Endothelial cell of umbilical vein (primary cell): Measurements from ENCODE around the gene HIP1. TPM values are rescaled to one million over a fixed set of nuclear protein-coding genes. Genes with fewer than 3 reads are reported as not detected.

Experiments
- BruUV-seq: library from RNA; stranded (reverse); fragments of 400-500 nt; replicated peaks from 2 replicates; lab custom pipeline; 2021; lab: Mats Ljungman, UMichigan
- CTCF ChIA-PET: fragments of 300-600, 350-600 bp; sonication (Branson Sonifier 250); formaldehyde crosslinking; loops from one replicate; lab custom pipeline; 2021; ENCODE audit warnings: antibody characterized with exemption, inconsistent platforms; lab: Charles Lee
- POLR2A ChIA-PET: fragments of 300-600, 350-600 bp; sonication (Branson Sonifier 250); formaldehyde crosslinking; loops from one replicate; lab custom pipeline; 2021; ENCODE audit warnings: antibody characterized with exemption, inconsistent platforms; lab: Charles Lee
- DNase-seq: peaks from one replicate; pipeline ENCODE4 v3.0.0-alpha.2; 2011; ENCODE audit warnings: low read depth, low spot score
- FAIRE-seq: peaks from 2 replicates; lab custom pipeline; 2011; peaks lifted over from hg19 to GRCh38; lab: Jason Lieb, UNC
- H2AFZ ChIP-seq: 2 replicates; pipeline ENCODE4 v1.6.0; 2012; ENCODE audit warnings: low read depth, low read length, control low read depth, inconsistent platforms
- H3K27ac ChIP-seq: 2 replicates; pipeline ENCODE4 v1.5.1; 2011; ENCODE audit warnings: low read depth, mild to moderate bottlenecking, control low read depth, low read length, moderate library complexity; ENCODE audit not compliant: insufficient read depth
- H3K27me3 ChIP-seq, 2 experiments: 2 replicates each; pipeline versions ENCODE4 v1.6.0 to v1.6.1; 2011; ENCODE audit warnings: low read length in 2 of 2, mixed read lengths in 1 of 2; ENCODE audit not compliant: control insufficient read depth in 2 of 2, insufficient read depth in 2 of 2
- H3K36me3 ChIP-seq, 2 experiments: 2 replicates in 1 of 2; 3 replicates in 1 of 2; pipeline ENCODE4 v1.5.1; 2011; ENCODE audit warnings: low read length in 2 of 2, mild to moderate bottlenecking in 1 of 2, moderate library complexity in 1 of 2; ENCODE audit not compliant: control insufficient read depth in 2 of 2, insufficient read depth in 2 of 2; ENCODE audit errors: extremely low read depth in 1 of 2
- H3K4me1 ChIP-seq: 3 replicates; pipeline ENCODE4 v1.5.1; 2011; ENCODE audit warnings: mild to moderate bottlenecking, low read length; ENCODE audit not compliant: control insufficient read depth, insufficient read depth; ENCODE audit errors: extremely low read depth
- H3K4me2 ChIP-seq: 2 replicates; pipeline ENCODE4 v1.6.1; 2011; ENCODE audit warnings: low read length, control low read depth, mixed read lengths; ENCODE audit not compliant: insufficient read depth
- H3K4me3 ChIP-seq, 3 experiments: fragments of 200-600 bp in 1 of 3; sonication (generic), shearing (Covaris generic) in 1 of 3; replicated peaks in 1 of 3; 2 replicates each; pipeline ENCODE4 v1.5.1; 2011 to 2016; ENCODE audit warnings: control low read depth in 3 of 3, low read length in 3 of 3, mild to moderate bottlenecking in 2 of 3, inconsistent platforms in 1 of 3, low read depth in 1 of 3, moderate library complexity in 1 of 3; ENCODE audit not compliant: insufficient read depth in 1 of 3
- H3K79me2 ChIP-seq: 2 replicates; pipeline ENCODE4 v1.6.0; 2012; ENCODE audit warnings: low read length, inconsistent platforms; ENCODE audit not compliant: control insufficient read depth, insufficient read depth
- H3K9ac ChIP-seq: replicated peaks from 2 replicates; pipeline ENCODE3; 2011; ENCODE audit warnings: low read length, control low read depth; ENCODE audit not compliant: insufficient read depth; ENCODE audit errors: extremely low read depth
- H3K9me1 ChIP-seq: replicated peaks from 3 replicates; pipeline ENCODE4 v1.6.0; 2011; ENCODE audit warnings: mild to moderate bottlenecking, low read length; ENCODE audit not compliant: control insufficient read depth, insufficient read depth; ENCODE audit errors: extremely low read depth
- H3K9me3 ChIP-seq: replicated peaks from 2 replicates; pipeline ENCODE4 v1.5.1; 2012; ENCODE audit warnings: low read length, inconsistent platforms; ENCODE audit not compliant: control insufficient read depth, insufficient read depth
- H4K20me1 ChIP-seq: replicated peaks from 2 replicates; pipeline ENCODE3; 2011; ENCODE audit warnings: mild to moderate bottlenecking, low read length; ENCODE audit not compliant: control insufficient read depth, insufficient read depth; ENCODE audit errors: extremely low read depth
- CTCF ChIP-seq, 2 donors: IDR thresholded peaks; 1 replicate in 1 of 2; 2 replicates in 1 of 2; pipeline ENCODE4 v1.5.1; 2011; ENCODE audit warnings: low read length in 2 of 2, mild to moderate bottlenecking in 2 of 2, moderate library complexity in 2 of 2, control low read depth in 1 of 2, inconsistent platforms in 1 of 2, low read depth in 1 of 2; ENCODE audit not compliant: insufficient read depth in 1 of 2; ENCODE audit errors: extremely low read depth in 1 of 2
- EZH2 ChIP-seq: IDR thresholded peaks from 2 replicates; pipeline ENCODE4 v1.6.1; 2012; ENCODE audit warnings: borderline replicate concordance, low read depth, mild to moderate bottlenecking, moderate library complexity, low read length, inconsistent platforms; ENCODE audit not compliant: severe bottlenecking
- FOS ChIP-seq: IDR thresholded peaks from 2 replicates; pipeline ENCODE4 v1.6.1; 2011; ENCODE audit warnings: mild to moderate bottlenecking, low read length, moderate library complexity, borderline replicate concordance; ENCODE audit not compliant: insufficient read depth
- GATA2 ChIP-seq: IDR thresholded peaks from 2 replicates; pipeline ENCODE4 v1.7.0; 2011; ENCODE audit warnings: low read depth, mild to moderate bottlenecking, moderate library complexity, mixed read lengths, low read length; ENCODE audit not compliant: insufficient read length, insufficient read depth
- JUN ChIP-seq: IDR thresholded peaks from 2 replicates; pipeline ENCODE4 v1.6.1; 2011; ENCODE audit warnings: borderline replicate concordance, low read depth; ENCODE audit not compliant: insufficient read length, insufficient read depth
- MAX ChIP-seq: IDR thresholded peaks from 2 replicates; pipeline ENCODE4 v1.6.1; 2011; ENCODE audit not compliant: insufficient read depth, insufficient read length
- MYC ChIP-seq: IDR thresholded peaks from one replicate; pipeline ENCODE4 v1.6.1; 2011; ENCODE audit warnings: mild to moderate bottlenecking, low read depth, low read length
- POLR2A ChIP-seq: IDR thresholded peaks from 2 replicates; pipeline ENCODE4 v1.6.1; 2012; ENCODE audit warnings: low read depth, mild to moderate bottlenecking, control low read depth, low read length
- POLR2AphosphoS5 ChIP-seq: IDR thresholded peaks from 2 replicates; pipeline ENCODE4 v1.6.1; 2012; ENCODE audit warnings: low read depth, mild to moderate bottlenecking, control low read depth, low read length, moderate library complexity; ENCODE audit not compliant: insufficient read depth
- dilution Hi-C: fragments of 300-500 bp; cut with MboI; formaldehyde crosslinking; loops from one replicate; pipeline ENCODE4 v1.15.0; 2019; ENCODE audit warnings: low sequenced_read_pairs; ENCODE audit not compliant: extremely low pct_ligation_motif_present
- intact Hi-C: fragments of 100-400 bp; cut with micrococcal nuclease; formaldehyde crosslinking; loops from one replicate; pipeline ENCODE4 v1.10.0; 2022
- polyA plus RNA-seq, 4 experiments: library from polyadenylated mRNA; depleted of rRNA in 3 of 4; stranded (reverse) in 3 of 4; unstranded in 1 of 4; fragments of >200 nt; gene quantifications; 2 replicates each; pipeline versions ENCODE4 v1.2.1 to v1.2.3, GENCODE V29; 2011 to 2012; ENCODE audit warnings: missing spikeins in 1 of 4
- total RNA-seq: library from RNA; stranded (reverse); gene quantifications from 2 replicates; pipeline ENCODE4 v1.2.3, GENCODE V29; 2021

The HIP1 gene
- total and polyA plus RNA-seq, 2 donors (not counting 3 experiments of a cell fraction or from before 2014, with no cell fraction given): 23.7 to 47.6 TPM

GRCh38 chr7:75536940-75537538 is 201.7 kb downstream of the HIP1 start:
- H3K9ac ChIP-seq: no peak overlapping the region
- H3K36me3 ChIP-seq: peaks cover 0 to 24% of the 10 kb centered on the region in 2 experiments
- FAIRE-seq (no peak), DNase-seq (no peak)
- ChIA-PET POLR2A (no interaction called here), CTCF (interaction anchor here (1.0 kb wide), 1 partner anchor 220 kb away, joined by 4 read pairs; no protein-coding TSS in a partner anchor)
- H3K4me3 ChIP-seq: no peak overlapping the region
- no peak overlapping the region for H3K27ac ChIP-seq
- no peak overlapping the region for H2AFZ ChIP-seq
- no peak overlapping the region for H3K4me2 ChIP-seq
- no peaks in the 10 kb centered on the region for H3K79me2 ChIP-seq
- intact Hi-C loops: no loop called here
- no peaks in the 10 kb centered on the region for H4K20me1 ChIP-seq
- dilution Hi-C loops: no loop called here
- TF ChIP-seq CTCF (IDR thresholded peaks at IDR 0.05; ENCODE audit: extremely low read depth in 1 of 2, insufficient read depth in 1 of 2, low read depth in 1 of 2, low read length in 2 of 2) (no peak), POLR2A (no peak), POLR2AphosphoS5 (no peak), MAX (no peak), FOS (no peak), EZH2 (no peak), JUN (no peak), MYC (no peak), GATA2 (no peak)
- H3K9me3 ChIP-seq: no peaks in the 10 kb centered on the region
- no peaks in the 10 kb centered on the region for H3K4me1 ChIP-seq
- no peaks in the 10 kb centered on the region for H3K9me1 ChIP-seq
- no peaks in the 10 kb centered on the region for H3K27me3 ChIP-seq
- BruUV-seq: no TSS peak
